ENCODE data around the gene FBLN5. TPM values are rescaled to one million over a fixed set of nuclear protein-coding genes. Genes with fewer than 3 reads are reported as not detected.
A peak's percentile ranks its signal among the peaks of the same experiment; 100 is the strongest.

Gene FBLN5
- total and polyA plus RNA-seq, 4 donors = 3.9 to 21.8 (median 14.8) TPM

DNA sequence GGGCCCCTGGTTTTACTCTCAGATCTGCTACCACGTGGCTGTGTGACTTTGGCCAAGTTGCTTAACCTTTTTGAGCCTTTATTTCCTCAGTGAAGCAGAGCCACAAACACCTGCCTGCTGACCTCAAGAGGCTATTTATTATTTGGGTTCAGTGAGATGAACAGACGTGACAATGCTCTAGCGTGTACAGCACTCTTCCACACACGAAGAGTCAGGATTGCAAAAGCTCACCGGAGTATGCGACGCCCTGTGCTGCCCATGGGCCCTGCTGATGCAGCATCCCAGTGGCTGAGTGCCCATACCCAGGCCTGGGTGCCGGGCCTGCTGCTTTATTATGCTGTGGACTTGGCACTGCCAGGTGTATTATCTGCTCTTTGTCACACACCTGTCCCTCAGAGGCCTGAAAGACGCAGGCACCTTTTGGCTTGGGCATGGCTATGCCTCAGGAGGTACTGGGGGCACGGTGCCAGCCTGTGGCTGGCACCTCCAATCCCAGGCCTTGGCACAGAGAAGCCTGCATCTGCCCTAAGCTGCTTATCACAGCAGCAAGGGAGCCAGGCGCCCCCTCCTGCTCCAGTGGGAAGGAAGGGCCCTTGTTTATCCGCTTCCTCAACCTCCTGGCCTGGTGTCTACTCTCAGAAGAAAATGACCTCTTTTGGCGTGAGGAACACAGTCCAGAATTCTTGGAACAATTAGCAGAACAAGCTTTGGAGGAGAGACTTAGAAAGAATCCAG lies 57.9 kb downstream of the FBLN5 start:
- Histone ChIP-seq H3K27me3 (ENCODE audit: control insufficient read depth in 4 of 4, insufficient read depth in 4 of 4, low read length in 3 of 4) (no peaks in the 10 kb centered on the region), H3K9me3 (ENCODE audit: control insufficient read depth in 4 of 4, low read length in 3 of 4) (no peaks in the 10 kb centered on the region), H3K9ac (ENCODE audit: low read depth in 1 of 2, low read length in 2 of 2) (no peak overlapping the region), H3K4me1 (ENCODE audit: control insufficient read depth in 4 of 4, insufficient read depth in 4 of 4, low read length in 3 of 4) (peaks cover 10 to 21% (median 18%) of the 10 kb centered on the region in 4 donors), H3K4me3 (ENCODE audit: low read depth in 1 of 3, low read length in 3 of 3) (no peak overlapping the region), H3K27ac (ENCODE audit: low read depth in 1 of 2, low read length in 2 of 2) (peak overlapping the region; percentile 82), H3K36me3 (ENCODE audit: control insufficient read depth in 4 of 4, insufficient read depth in 3 of 4, low read depth in 1 of 4, low read length in 3 of 4) (no peaks in the 10 kb centered on the region)
- no peak for DNase-seq (ENCODE audit: low spot score)
- TF ChIP-seq GABPA (IDR thresholded peaks at IDR 0.05 in 1 of 2, conservative IDR thresholded peaks at IDR 0.05 in 1 of 2) = no peak
- peak; percentile 1 for TF ChIP-seq ATF3 (IDR thresholded peaks at IDR 0.05)
- TF ChIP-seq RAD21 (IDR thresholded peaks at IDR 0.05) = no peak
- peak; percentile 91 to 95 for TF ChIP-seq RXRA (IDR thresholded peaks at IDR 0.05)
- TF ChIP-seq HNF4A (conservative IDR thresholded peaks at IDR 0.05) = peak; percentile 71 to 77
- TF ChIP-seq FOXA1 (IDR thresholded peaks at IDR 0.05) = no peak
- TF ChIP-seq EGR1 (IDR thresholded peaks at IDR 0.05; ENCODE audit: low read depth in 2 of 2) = peak in 1 of 2 donors; percentile 79
- peak; percentile 77 for TF ChIP-seq MAX (IDR thresholded peaks at IDR 0.05)
- TF ChIP-seq, protein P1, sequence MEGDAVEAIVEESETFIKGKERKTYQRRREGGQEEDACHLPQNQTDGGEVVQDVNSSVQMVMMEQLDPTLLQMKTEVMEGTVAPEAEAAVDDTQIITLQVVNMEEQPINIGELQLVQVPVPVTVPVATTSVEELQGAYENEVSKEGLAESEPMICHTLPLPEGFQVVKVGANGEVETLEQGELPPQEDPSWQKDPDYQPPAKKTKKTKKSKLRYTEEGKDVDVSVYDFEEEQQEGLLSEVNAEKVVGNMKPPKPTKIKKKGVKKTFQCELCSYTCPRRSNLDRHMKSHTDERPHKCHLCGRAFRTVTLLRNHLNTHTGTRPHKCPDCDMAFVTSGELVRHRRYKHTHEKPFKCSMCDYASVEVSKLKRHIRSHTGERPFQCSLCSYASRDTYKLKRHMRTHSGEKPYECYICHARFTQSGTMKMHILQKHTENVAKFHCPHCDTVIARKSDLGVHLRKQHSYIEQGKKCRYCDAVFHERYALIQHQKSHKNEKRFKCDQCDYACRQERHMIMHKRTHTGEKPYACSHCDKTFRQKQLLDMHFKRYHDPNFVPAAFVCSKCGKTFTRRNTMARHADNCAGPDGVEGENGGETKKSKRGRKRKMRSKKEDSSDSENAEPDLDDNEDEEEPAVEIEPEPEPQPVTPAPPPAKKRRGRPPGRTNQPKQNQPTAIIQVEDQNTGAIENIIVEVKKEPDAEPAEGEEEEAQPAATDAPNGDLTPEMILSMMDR (IDR thresholded peaks at IDR 0.05; ENCODE audit: low read depth, low read length, missing input control) = no peak
- TF ChIP-seq ZBTB33 (IDR thresholded peaks at IDR 0.05) = peak; percentile 61
- peak; percentile 36 for TF ChIP-seq HNF4G (IDR thresholded peaks at IDR 0.05)
- TF ChIP-seq FOXA2 (IDR thresholded peaks at IDR 0.05) = peak; percentile 38
- TF ChIP-seq YY1 (IDR thresholded peaks at IDR 0.05) = peak; percentile 26
- TF ChIP-seq TAF1 (conservative IDR thresholded peaks at IDR 0.05) = no peak
- TF ChIP-seq REST (IDR thresholded peaks at IDR 0.05) = no peak
- peak; percentile 81 for TF ChIP-seq SP1 (IDR thresholded peaks at IDR 0.05)
- peak in 1 of 2 donors; percentile 61 for TF ChIP-seq JUND (IDR thresholded peaks at IDR 0.05)
- peak; percentile 88 for TF ChIP-seq NR2F2 (IDR thresholded peaks at IDR 0.05)
- WGBS = 38% methylated on average over 13 of the region's 13 CpGs

Data from liver (tissue), 9 donors.